Esophagus (tissue), 2 donors: ENCODE data around the gene CPA2. TPM values are rescaled to one million over a fixed set of nuclear protein-coding genes. Genes with fewer than 3 reads are reported as not detected.
"Not testable (repeated sequence)": the region's sequence is repeated elsewhere in the genome, so short reads cannot be mapped to it uniquely, and the experiment has no call there.

Experiments
- H3K27ac ChIP-seq, 2 donors: one replicate each; pipeline ENCODE4 v1.5.1; 2013; ENCODE audit warnings: low read depth in 2 of 2, mild to moderate bottlenecking in 2 of 2, inconsistent platforms in 1 of 2, low read length in 1 of 2, moderate library complexity in 1 of 2
- H3K27me3 ChIP-seq, 2 donors: one replicate each; pipeline ENCODE4 v1.6.1; 2013; ENCODE audit warnings: low read length in 2 of 2, control low read depth in 1 of 2, mild to moderate bottlenecking in 1 of 2; ENCODE audit not compliant: insufficient read depth in 2 of 2, control insufficient read depth in 1 of 2
- H3K36me3 ChIP-seq, 2 donors: one replicate each; pipeline ENCODE4 v1.6.1; 2013; ENCODE audit warnings: low read length in 1 of 2; ENCODE audit not compliant: control insufficient read depth in 2 of 2, insufficient read depth in 2 of 2
- H3K4me1 ChIP-seq, 2 donors: one replicate each; pipeline ENCODE4 v1.6.1; 2013; ENCODE audit warnings: low read length in 1 of 2; ENCODE audit not compliant: control insufficient read depth in 2 of 2, insufficient read depth in 2 of 2
- H3K4me3 ChIP-seq, 2 donors: one replicate each; pipeline ENCODE4 v1.5.1; 2013; ENCODE audit warnings: low read length in 2 of 2, mild to moderate bottlenecking in 2 of 2, low read depth in 1 of 2, moderate library complexity in 1 of 2
- H3K9me3 ChIP-seq, 2 donors: one replicate each; pipeline ENCODE4 v1.6.1; 2013; ENCODE audit warnings: mild to moderate bottlenecking in 2 of 2, low read depth in 1 of 2, low read length in 1 of 2, moderate library complexity in 1 of 2; ENCODE audit not compliant: control insufficient read depth in 2 of 2, insufficient read depth in 1 of 2
- WGBS, 2 donors: extraction: QIAGEN DNeasy Blood & Tissue Kit; methylation state at CpG; one replicate each; pipeline ENCODE4 v1.1.7; 2013; 5-methylcytosine and 5-hydroxymethylcytosine counted together
- polyA plus RNA-seq, 2 donors: library from polyadenylated mRNA; stranded (reverse); fragments of 200-250 nt; gene quantifications; one replicate each; pipeline ENCODE4 v1.2.3, GENCODE V29; 2013
- donor health status: healthy with polysubstance abuse.
- donor health status: Bipolar disorder and iron deficiency.

The CPA2 gene
- under 1 TPM; 0.14 to 0.37 TPM for polyA plus RNA-seq

DNA sequence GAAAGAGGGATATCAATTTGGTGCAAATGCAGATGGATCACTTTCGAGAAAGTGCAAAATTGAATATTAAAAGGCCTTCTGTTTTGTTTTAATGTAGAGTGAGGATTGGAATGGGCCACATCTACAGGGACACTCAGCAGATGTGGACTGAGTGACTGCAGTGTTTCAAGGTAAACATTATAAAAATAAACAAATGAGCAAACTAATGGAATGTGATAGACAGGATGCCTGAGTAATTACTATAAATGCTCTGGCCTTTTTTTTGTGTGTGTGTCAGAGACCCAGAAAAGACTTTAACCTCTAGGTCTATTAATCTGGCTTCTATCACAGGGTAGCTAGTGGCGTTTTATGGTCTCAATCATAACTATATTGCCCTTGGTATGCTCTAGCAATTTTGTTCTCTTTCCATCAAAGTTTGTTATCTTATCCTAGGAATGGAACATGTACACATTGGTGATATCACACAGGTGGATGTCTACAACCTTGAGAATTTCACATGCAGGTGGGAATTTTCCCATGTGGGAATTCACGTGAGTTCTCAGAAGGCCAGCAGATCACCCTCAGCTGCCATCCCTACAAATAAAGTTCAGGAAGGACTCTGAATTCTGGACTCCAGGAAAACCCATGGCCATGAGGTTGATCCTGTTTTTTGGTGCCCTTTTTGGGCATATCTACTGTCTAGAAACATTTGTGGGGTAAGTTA is at the start of gene CPA2:
Gene CPA2 (plus strand): TSS at position 606 of the 703 bp plus-strand sequence. CDS start 19 bp downstream, at position 625.
- H3K27ac ChIP-seq: no peak within 1 kb of the TSS
- 79 to 94% methylated on average over 3 of the region's 3 CpGs for WGBS, 2 donors

GRCh38 chr7:130218806-130219620 is 47.6 kb upstream of the CPA2 start:
- Histone ChIP-seq H3K27me3 (no peaks in the 10 kb centered on the region), H3K36me3 (no peaks in the 10 kb centered on the region), H3K27ac (no peak overlapping the region), H3K4me3 (no peak overlapping the region), H3K4me1 (no peaks in the 10 kb centered on the region), H3K9me3 (no peaks in the 10 kb centered on the region)
- 81 to 90% methylated on average over 5 of the region's 5 CpGs for WGBS, 2 donors

More for the DNA sequence above, at the start of gene CPA2:
- Histone ChIP-seq H3K36me3 (no peaks in the 10 kb centered on the region), H3K4me3 (no peak within 1 kb of the TSS), H3K9me3 (no peaks in the 10 kb centered on the region), H3K4me1 (no peaks in the 10 kb centered on the region), H3K27me3 (peaks cover 0 to 2% of the 10 kb centered on the region in 2 donors)

- no peaks in the 10 kb centered on the region for H3K9me3 ChIP-seq
- H3K4me3 ChIP-seq: no peak overlapping the region
- H3K27ac ChIP-seq: no peak overlapping the region
- WGBS, 2 donors: 67 to 88% methylated on average over 9 of the region's 9 CpGs
- no peaks in the 10 kb centered on the region for H3K4me1 ChIP-seq
- H3K36me3 ChIP-seq: no peaks in the 10 kb centered on the region
- H3K27me3 ChIP-seq: no peaks in the 10 kb centered on the region
These were observed 46.8 kb upstream of the CPA2 start for GRCh38 chr7:130219871-130220270.

DNA sequence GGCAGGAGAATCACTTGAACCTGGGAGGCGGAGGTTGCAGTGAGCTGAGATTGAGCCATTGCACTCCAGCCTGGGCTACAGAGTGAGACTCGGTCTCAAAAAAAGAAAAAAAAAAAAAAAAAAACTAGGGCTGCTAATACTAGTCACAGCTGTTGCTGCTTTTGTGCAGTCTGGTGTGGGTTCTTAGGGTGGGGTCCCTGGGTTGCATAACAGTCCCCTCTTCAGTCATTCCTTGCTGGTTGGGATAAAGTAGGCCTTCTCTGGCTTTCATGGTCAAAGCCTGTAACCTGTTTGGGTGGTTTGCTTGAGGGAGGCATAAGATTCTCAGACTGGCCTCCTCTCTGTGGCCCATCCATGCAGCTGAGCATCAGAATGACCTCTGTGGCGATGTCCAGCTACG is 44.9 kb upstream of the CPA2 start:
- Histone ChIP-seq H3K27me3 (no peaks in the 10 kb centered on the region), H3K4me1 (no peaks in the 10 kb centered on the region), H3K27ac (no peak overlapping the region), H3K36me3 (no peaks in the 10 kb centered on the region), H3K9me3 (no peaks in the 10 kb centered on the region), H3K4me3 (no peak overlapping the region)
- 92 to 95% methylated on average over 4 of the region's 4 CpGs for WGBS, 2 donors

DNA sequence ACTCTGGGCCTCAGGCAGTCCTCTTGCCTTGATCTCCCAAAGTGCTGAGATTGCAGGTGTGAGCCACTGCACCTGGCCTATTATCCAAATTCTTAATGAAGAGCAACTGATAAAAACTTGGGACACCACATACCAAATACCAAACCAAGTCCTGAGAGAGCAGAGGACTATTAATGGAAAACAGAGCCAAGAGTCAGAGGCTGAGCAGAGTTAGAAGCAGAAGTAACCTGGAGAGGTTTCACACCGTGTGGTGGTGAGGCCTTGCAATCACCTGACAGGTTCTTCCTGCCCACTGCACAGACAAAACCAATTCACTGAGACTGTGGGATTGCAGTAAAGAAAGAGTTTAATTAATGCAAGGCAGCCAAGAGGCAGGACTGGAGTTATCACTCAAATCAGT is 43.0 kb upstream of the CPA2 start:
- WGBS, 2 donors: 33 to 72% methylated on average over 1 of the region's 1 CpG
- H3K27ac ChIP-seq: no peak overlapping the region
- no peaks in the 10 kb centered on the region for H3K27me3 ChIP-seq
- H3K4me3 ChIP-seq: no peak overlapping the region
- no peaks in the 10 kb centered on the region for H3K9me3 ChIP-seq
- no peaks in the 10 kb centered on the region for H3K4me1 ChIP-seq
- H3K36me3 ChIP-seq: no peaks in the 10 kb centered on the region

DNA sequence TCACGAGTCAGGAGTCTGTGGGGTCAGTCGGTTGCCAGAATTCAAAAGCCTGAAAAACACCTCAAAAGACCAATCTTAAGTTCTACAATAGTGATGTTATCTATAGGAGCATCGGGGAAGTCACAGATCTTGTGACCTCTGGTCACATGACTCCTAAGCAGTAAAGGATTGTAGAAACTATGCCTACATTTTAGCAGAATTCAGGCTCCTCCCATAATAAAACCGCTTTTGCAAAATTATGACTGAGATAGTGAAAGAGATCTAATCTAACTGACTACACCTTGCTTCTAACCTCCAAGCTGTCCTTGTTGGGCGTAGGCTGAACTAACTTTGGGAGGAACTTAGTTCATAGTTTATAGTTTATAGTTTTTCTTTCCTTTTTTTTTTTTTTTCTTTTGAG is 42.5 kb upstream of the CPA2 start:
- Histone ChIP-seq H3K4me3 (no peak overlapping the region), H3K27ac (no peak overlapping the region), H3K36me3 (no peaks in the 10 kb centered on the region), H3K27me3 (no peaks in the 10 kb centered on the region), H3K9me3 (no peaks in the 10 kb centered on the region), H3K4me1 (no peaks in the 10 kb centered on the region)
- 91 to 92% methylated on average over 5 of the region's 5 CpGs for WGBS, 2 donors

- not testable (repeated sequence) for H3K27ac ChIP-seq, H3K9me3 ChIP-seq, H3K4me1 ChIP-seq, H3K4me3 ChIP-seq, H3K27me3 ChIP-seq, H3K36me3 ChIP-seq
- WGBS, 2 donors: 62 to 64% methylated on average over 3 of the region's 3 CpGs
These were observed 41.7 kb upstream of the CPA2 start for GRCh38 chr7:130224923-130225322.

DNA sequence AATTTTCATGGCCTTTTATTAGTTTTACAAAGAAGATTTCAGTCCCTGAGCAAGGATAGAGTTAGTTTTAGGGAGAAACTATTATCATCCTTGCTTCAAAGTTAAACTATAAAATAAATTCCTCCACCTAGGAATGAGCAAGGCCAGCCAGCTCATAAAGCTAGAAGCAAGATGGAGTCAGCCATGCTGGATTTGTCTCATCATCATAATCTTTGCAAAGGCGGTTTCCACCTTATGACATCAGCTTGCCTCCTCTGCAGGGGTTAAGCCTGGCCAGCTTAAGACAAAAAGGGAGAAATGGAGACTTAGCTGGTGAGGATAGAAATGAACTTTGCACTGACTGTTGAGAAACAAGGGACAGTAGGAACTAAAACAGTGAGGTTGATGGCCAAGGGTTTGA is 40.3 kb upstream of the CPA2 start:
- Histone ChIP-seq H3K27ac (no peak overlapping the region), H3K27me3 (no peaks in the 10 kb centered on the region), H3K4me3 (no peak overlapping the region), H3K9me3 (no peaks in the 10 kb centered on the region), H3K36me3 (no peaks in the 10 kb centered on the region), H3K4me1 (no peaks in the 10 kb centered on the region)
- 91 to 96% methylated on average over 1 of the region's 1 CpG for WGBS, 2 donors

DNA sequence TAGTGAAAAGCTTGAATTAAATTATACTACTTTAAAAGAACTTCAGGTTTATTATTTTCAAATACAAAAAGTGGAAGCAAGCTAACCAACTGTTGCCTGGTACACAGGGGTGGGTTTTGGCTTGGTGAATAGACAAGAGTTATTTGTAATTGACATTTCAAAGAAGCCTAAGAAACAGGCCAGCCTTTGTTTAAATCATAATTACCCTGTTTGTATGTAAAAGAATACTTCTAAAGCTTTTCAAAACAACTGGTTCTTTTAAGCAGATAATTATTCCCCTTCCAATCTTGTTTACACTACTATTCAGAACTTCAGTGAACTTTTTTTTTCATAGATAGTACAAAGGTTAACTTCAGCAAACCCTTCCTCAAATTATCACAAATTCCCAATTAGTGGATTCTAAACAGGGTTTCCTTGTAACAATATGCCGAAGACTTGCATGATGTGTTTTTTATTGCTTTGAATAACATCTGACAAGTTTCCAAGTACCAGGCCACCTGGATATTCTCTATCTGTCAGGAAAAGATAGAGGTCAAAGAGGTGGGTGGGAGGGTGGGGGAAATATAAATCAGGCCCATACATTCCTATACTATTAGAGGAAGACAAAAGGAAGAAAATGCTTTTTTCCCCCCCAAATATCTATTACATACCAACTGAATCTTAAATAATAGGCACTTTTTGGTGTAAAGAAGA is 38.6 kb upstream of the CPA2 start:
- Histone ChIP-seq H3K4me3 (no peak overlapping the region), H3K9me3 (no peaks in the 10 kb centered on the region), H3K4me1 (no peaks in the 10 kb centered on the region), H3K27ac (no peak overlapping the region), H3K27me3 (no peaks in the 10 kb centered on the region), H3K36me3 (no peaks in the 10 kb centered on the region)
- 58 to 67% methylated on average over 1 of the region's 1 CpG for WGBS, 2 donors
